Muscle layer of duodenum (tissue), 2 donors: Measurements from ENCODE around the gene NLGN1.

Experiments
- H3K27ac ChIP-seq: one replicate; pipeline ENCODE4 v1.7.0; 2013; ENCODE audit warnings: mild to moderate bottlenecking, low read length
- H3K27me3 ChIP-seq: one replicate; pipeline ENCODE4 v1.7.0; 2013; ENCODE audit warnings: low read depth, mild to moderate bottlenecking, control low read depth, low read length
- H3K36me3 ChIP-seq, 2 donors: one replicate each; pipeline ENCODE4 v1.7.0; 2013; ENCODE audit warnings: low read length in 2 of 2, control low read depth in 1 of 2, mild to moderate bottlenecking in 1 of 2; ENCODE audit not compliant: insufficient read depth in 2 of 2, control insufficient read depth in 1 of 2
- H3K4me1 ChIP-seq, 2 donors: one replicate each; pipeline ENCODE4 v1.7.0; 2013; ENCODE audit warnings: low read length in 2 of 2, mild to moderate bottlenecking in 2 of 2, control low read depth in 1 of 2, moderate library complexity in 1 of 2; ENCODE audit not compliant: insufficient read depth in 2 of 2, control insufficient read depth in 1 of 2
- H3K4me3 ChIP-seq, 2 donors: one replicate each; pipeline ENCODE4 v1.7.0; 2013; ENCODE audit warnings: low read length in 2 of 2, low read depth in 1 of 2, mild to moderate bottlenecking in 1 of 2
- H3K9me3 ChIP-seq, 2 donors: one replicate each; pipeline ENCODE4 v1.7.0; 2013; ENCODE audit warnings: low read length in 2 of 2, control low read depth in 1 of 2, mild to moderate bottlenecking in 1 of 2; ENCODE audit not compliant: control insufficient read depth in 1 of 2
- donor health status: healthy.

Gene NLGN1

DNA sequence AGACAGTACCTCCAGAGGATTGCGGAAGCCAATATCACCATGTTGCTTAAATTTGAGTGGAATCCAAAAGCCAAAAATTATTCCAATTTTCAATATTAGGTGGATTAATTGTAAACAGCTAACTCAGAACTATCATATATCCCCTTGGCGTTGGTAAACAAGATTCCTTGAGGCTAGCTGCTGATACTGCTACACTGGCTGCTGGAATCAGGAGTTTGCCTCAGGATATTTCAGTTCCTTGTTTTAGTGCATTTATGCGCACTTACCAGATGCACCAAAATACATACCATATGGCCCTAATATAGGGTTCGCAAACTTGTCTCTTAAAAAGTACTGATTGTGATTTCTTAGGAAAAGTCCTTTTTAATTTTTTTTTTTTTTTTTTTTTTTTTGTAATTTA, 856.4 kb downstream of the NLGN1 start:
- Histone ChIP-seq H3K27ac (no peak overlapping the region), H3K9me3 (peaks cover 0 to 5% of the 10 kb centered on the region in 2 donors), H3K36me3 (no peaks in the 10 kb centered on the region), H3K27me3 (no peaks in the 10 kb centered on the region), H3K4me1 (peaks cover 0 to 12% of the 10 kb centered on the region in 2 donors), H3K4me3 (no peak overlapping the region)

DNA sequence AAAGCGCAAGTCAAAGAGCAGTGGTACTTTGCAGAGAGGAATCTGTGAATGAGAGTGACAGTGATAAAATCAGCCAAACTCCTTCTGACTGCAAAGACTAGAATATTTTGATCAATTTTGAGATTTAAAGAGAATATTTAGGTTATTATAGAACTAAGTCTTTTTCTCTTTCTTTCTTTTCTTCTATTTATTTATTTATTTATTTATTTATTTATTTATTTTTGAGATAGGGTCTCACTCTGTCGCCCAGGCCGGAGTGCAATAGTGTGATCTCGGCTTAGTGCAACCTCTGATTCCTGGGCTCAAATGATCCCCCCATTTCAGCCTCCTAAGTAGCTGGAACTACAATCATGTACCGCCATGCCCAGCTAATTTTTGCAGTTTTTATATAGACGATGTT, 857.9 kb downstream of the NLGN1 start:
- peaks cover 0 to 5% of the 10 kb centered on the region in 2 donors for H3K9me3 ChIP-seq
- H3K36me3 ChIP-seq, result no peaks in the 10 kb centered on the region

DNA sequence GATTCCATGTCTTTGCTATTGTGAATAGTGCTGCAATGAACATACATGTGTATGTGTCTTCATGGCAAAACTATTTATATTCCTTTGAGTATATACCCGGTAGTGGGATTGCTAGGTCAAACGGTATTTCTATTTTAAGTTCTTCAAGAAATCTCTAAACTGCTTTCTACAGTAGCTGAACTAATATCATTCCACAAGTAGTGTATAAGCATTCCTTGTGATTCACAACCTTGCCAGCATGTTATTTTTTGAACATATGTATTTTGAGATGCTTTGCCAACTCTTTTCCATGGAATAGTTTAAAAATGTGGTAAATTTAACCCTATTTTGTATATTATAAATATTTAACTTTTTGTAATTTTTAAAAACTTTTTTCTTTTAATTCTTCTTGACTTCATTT, 868.9 kb downstream of the NLGN1 start:
- Histone ChIP-seq H3K4me1 (no peaks in the 10 kb centered on the region), H3K4me3 (no peak overlapping the region), H3K27me3 (no peaks in the 10 kb centered on the region), H3K9me3 (no peaks in the 10 kb centered on the region), H3K36me3 (no peaks in the 10 kb centered on the region), H3K27ac (no peak overlapping the region)

More for the DNA sequence above, 857.9 kb downstream of the NLGN1 start:
- no peak overlapping the region for H3K4me3 ChIP-seq
- peaks cover 0 to 12% of the 10 kb centered on the region in 2 donors for H3K4me1 ChIP-seq
- H3K27ac ChIP-seq, result no peak overlapping the region
- no peaks in the 10 kb centered on the region for H3K27me3 ChIP-seq

DNA sequence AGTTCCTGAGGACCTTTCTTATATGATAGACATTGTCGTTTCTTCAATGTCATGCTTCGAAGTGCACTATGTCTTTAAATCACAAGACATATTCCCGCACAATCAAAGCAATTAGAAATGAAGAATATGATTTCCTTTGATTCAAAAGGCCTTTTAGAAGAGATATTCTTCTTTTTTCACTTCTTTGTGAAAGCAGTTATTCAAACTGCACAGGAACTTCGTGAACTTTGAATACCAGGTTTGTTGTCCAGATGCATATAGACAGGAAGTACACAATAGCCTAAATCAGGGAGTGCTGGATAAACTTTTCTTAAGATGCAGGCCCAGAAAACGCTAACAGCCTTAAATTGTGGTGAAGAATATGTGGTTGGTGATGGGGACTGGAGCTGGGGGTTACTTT, 870.5 kb downstream of the NLGN1 start:
- no peak overlapping the region for H3K27ac ChIP-seq
- no peaks in the 10 kb centered on the region for H3K4me1 ChIP-seq
- no peaks in the 10 kb centered on the region for H3K27me3 ChIP-seq
- no peaks in the 10 kb centered on the region for H3K9me3 ChIP-seq
- H3K36me3 ChIP-seq, result no peaks in the 10 kb centered on the region
- H3K4me3 ChIP-seq, result no peak overlapping the region

DNA sequence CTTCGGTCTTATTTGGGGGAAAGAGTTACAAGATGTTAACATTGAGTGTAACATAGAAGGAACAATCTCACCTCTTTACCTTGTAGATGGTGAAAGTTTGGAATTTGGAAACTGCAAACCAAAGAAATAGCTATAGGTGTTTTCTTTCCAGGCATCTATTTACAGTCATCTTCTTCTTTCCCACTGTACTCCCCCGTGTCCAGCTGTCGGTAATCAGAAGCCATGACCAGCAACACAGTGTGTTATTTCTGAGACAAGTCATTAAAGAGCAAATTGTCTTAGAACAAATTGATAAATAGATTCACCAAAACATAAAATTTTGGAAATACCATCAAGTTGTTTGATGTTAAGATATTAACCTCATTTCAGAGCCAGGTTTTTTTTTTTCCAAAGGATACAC, 871.0 kb downstream of the NLGN1 start:
- no peaks in the 10 kb centered on the region for H3K27me3 ChIP-seq
- H3K4me1 ChIP-seq, result no peaks in the 10 kb centered on the region

DNA sequence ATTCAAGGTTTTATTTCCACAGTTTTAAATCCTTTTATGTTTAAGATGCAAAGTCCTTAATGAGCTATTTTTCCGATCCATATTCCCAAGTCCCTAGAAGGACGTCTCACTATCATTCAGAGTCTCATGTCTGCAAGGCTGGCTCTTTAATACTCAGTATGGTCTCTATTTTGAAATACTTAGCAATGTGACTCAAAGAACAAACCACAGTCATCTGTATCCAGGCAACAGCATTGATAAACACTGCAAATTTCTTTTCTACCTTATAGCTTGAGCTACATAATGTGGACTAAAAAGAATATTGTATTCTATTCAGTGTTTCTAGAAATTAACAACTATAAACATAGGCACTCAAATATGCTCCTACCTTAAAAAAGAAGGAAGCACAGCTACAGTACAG, 873.3 kb downstream of the NLGN1 start:
- Histone ChIP-seq H3K4me1 (no peaks in the 10 kb centered on the region), H3K9me3 (no peaks in the 10 kb centered on the region), H3K27me3 (no peaks in the 10 kb centered on the region), H3K4me3 (no peak overlapping the region), H3K36me3 (no peaks in the 10 kb centered on the region), H3K27ac (no peak overlapping the region)

More for the DNA sequence above, 871.0 kb downstream of the NLGN1 start:
- Histone ChIP-seq H3K27ac (no peak overlapping the region), H3K36me3 (no peaks in the 10 kb centered on the region), H3K9me3 (no peaks in the 10 kb centered on the region), H3K4me3 (no peak overlapping the region)

DNA sequence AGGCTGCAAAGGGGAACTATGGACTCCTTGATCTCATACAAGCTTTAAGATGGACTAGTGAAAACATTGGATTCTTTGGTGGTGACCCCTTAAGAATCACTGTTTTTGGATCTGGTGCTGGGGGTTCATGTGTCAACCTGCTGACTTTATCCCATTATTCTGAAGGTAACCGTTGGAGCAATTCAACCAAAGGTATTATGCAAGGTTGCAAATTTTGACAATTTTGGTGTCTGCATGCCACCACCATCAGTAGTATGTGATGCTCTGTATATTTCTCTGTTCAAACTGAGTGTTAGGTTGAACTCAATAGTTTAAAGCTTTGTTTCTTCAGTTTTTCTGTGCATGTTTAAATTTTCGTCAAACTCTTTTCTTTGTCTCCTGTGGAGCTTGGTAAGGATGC, 877.8 kb downstream of the NLGN1 start:
- Histone ChIP-seq H3K27me3 (no peaks in the 10 kb centered on the region), H3K27ac (no peak overlapping the region), H3K4me3 (no peak overlapping the region), H3K4me1 (no peaks in the 10 kb centered on the region), H3K9me3 (no peaks in the 10 kb centered on the region), H3K36me3 (no peaks in the 10 kb centered on the region)

DNA sequence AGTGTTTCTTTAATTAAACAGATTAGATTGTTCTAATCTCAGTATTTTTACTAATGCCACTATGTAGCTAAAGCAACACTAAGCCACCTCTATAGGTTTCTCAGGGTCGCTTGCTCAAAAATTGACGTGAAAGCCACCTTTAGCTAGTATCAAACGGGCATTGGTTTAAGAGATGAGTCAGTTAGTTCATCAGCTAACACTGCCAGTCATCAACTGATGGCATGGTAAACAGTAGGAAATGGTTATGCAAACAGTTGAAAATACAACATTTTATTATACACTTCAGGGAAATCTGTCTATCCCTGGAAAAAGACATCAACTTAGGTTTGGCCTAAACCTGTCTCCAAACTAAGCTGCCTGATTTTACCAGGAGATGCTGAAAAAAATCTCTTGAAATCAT, 879.3 kb downstream of the NLGN1 start:
- no peak overlapping the region for H3K4me3 ChIP-seq

DNA sequence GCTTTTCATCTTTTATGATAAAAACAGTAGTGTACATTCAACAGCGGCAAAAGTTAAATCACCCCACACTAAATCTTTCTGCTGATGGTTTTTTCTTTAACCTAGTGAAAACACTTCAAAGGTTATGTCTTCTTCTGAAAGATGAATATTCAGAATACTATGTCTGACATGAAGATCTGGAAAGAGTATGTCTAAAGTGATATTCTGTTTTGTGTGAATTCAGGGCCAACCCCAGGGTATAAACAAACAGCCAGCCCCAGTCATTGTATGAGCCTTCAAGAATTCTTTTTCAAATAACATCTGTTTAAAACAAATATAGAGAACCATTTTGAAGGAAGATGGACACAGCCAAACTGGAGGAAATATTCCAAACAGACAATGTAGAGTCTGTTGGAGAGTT, 880.5 kb downstream of the NLGN1 start:
- H3K27ac ChIP-seq, result no peak overlapping the region
- H3K4me1 ChIP-seq, result no peaks in the 10 kb centered on the region
- H3K27me3 ChIP-seq, result no peaks in the 10 kb centered on the region
- no peaks in the 10 kb centered on the region for H3K36me3 ChIP-seq
- no peak overlapping the region for H3K4me3 ChIP-seq
- no peaks in the 10 kb centered on the region for H3K9me3 ChIP-seq

More for the DNA sequence above, 879.3 kb downstream of the NLGN1 start:
- Histone ChIP-seq H3K27ac (no peak overlapping the region), H3K27me3 (no peaks in the 10 kb centered on the region), H3K9me3 (no peaks in the 10 kb centered on the region), H3K4me1 (no peaks in the 10 kb centered on the region), H3K36me3 (no peaks in the 10 kb centered on the region)

DNA sequence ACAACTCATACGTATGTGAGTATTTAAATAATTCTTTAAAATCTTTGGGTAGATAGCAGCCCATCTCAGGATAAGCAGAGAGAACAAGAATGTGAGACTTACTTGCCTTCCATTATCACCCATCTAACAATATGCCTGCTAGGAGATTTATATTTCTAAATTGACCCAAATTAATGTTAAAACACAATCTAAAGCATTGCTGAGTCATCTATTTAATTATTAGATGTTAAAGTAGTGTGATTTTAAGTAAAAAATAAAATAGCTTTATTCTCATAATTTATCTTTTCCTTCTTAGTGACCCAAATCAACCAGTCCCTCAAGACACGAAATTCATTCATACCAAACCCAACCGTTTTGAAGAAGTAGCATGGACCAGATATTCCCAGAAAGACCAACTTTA, 882.6 kb downstream of the NLGN1 start:
- no peak overlapping the region for H3K27ac ChIP-seq
- H3K9me3 ChIP-seq, result no peaks in the 10 kb centered on the region
- no peaks in the 10 kb centered on the region for H3K27me3 ChIP-seq
- H3K4me3 ChIP-seq, result no peak overlapping the region
- no peaks in the 10 kb centered on the region for H3K4me1 ChIP-seq
- H3K36me3 ChIP-seq, result no peaks in the 10 kb centered on the region

DNA sequence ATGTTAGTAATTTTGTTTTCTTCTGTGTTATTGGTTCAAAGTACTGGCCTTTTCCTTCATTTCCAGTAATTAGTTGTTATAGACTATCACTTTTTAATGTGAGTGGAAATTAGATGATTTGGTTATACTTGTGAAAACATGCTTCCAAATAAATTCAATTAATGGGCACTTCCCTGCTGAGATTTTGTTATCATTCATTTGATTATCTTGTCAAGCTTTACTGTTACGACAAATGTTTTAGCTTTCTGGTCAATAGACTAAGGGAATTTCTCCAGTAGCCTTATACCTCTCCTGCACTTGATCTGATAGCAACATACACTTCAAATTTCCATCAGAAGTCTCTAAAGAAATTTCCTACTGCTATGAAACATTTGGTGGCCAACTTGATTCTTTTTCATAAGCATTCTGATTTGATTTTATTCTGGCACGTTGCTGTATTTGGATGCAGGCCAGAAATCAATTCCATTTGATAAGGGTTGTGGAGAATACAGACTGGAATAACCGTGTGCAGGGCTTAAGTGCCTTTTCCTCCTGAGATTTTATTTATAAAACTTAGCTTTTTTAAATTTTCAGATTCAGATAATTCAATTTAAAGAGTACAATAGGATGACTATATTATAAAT, 887.8 kb downstream of the NLGN1 start:
- Histone ChIP-seq H3K27ac (no peak overlapping the region), H3K27me3 (no peaks in the 10 kb centered on the region), H3K36me3 (no peaks in the 10 kb centered on the region), H3K4me3 (no peak overlapping the region), H3K4me1 (no peaks in the 10 kb centered on the region), H3K9me3 (no peaks in the 10 kb centered on the region)

DNA sequence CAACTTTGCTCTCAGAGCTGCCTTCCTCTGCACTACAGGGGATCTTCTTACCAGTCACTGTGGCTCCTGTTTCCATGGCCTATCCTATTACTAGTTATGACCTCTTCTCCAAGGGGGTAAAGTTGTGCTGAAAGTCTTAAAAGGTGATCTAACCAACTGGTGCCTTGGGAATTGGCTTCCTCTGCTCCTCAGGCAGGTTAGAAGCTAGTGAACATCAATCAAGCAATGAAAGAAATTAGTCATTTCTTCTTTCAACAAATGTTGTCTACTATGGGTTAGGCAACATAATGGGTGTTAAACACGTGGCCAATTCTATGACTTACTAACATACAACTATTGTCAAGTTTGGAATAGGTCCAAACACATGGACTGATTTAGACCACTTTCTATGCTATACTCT, 890.2 kb downstream of the NLGN1 start:
- Histone ChIP-seq H3K27ac (no peak overlapping the region), H3K36me3 (no peaks in the 10 kb centered on the region), H3K4me3 (no peak overlapping the region), H3K27me3 (no peaks in the 10 kb centered on the region), H3K9me3 (no peaks in the 10 kb centered on the region), H3K4me1 (no peaks in the 10 kb centered on the region)
